ENCODE data around the gene PCDH15. TPM values are rescaled to one million over a fixed set of nuclear protein-coding genes. Genes with fewer than 3 reads are reported as not detected.

Gene PCDH15
- total RNA-seq, 1 donor from 2014 or later: not detected

- Histone ChIP-seq H3K4me2 (ENCODE audit: low read length) (no peak overlapping the region), H3K4me3 (ENCODE audit: insufficient read depth, low read depth, low read length) (no peak overlapping the region), H3K79me2 (ENCODE audit: insufficient read depth, low read length) (no peaks in the 10 kb centered on the region), H3K9ac (ENCODE audit: low read length) (no peak overlapping the region), H4K20me1 (ENCODE audit: insufficient read depth, low read length) (no peaks in the 10 kb centered on the region), H3K36me3 (ENCODE audit: insufficient read depth, low read length) (no peaks in the 10 kb centered on the region), H3K27ac (ENCODE audit: low read depth, low read length) (no peak overlapping the region), H3K9me3 (ENCODE audit: insufficient read depth, low read depth, low read length) (no peaks in the 10 kb centered on the region), H3K4me1 (ENCODE audit: insufficient read depth, low read length) (no peaks in the 10 kb centered on the region), H2AFZ (ENCODE audit: low read depth, low read length) (no peak overlapping the region), H3K27me3 (ENCODE audit: insufficient read depth, low read length) (no peaks in the 10 kb centered on the region)
- no peaks in the 10 kb centered on the region for H3K9me3 Mint-ChIP-seq (ENCODE audit: unreplicated experiment)
- no peak overlapping the region for H3K27ac Mint-ChIP-seq (ENCODE audit: unreplicated experiment)
- TF ChIP-seq EZH2 (IDR thresholded peaks at IDR 0.05; ENCODE audit: insufficient read depth, low read length) (no peak), CTCF (IDR thresholded peaks at IDR 0.05; ENCODE audit: insufficient read depth, low read depth, low read length) (no peak)
- no peak overlapping the region for H3K4me3 Mint-ChIP-seq (ENCODE audit: unreplicated experiment)
- FAIRE-seq (no peak), DNase-seq (ENCODE audit: low read depth) (no peak)
- no peaks in the 10 kb centered on the region for H3K36me3 Mint-ChIP-seq (ENCODE audit: low read depth, unreplicated experiment)
- H3K4me1 Mint-ChIP-seq (ENCODE audit: low read depth, unreplicated experiment): no peaks in the 10 kb centered on the region
- H3K27me3 Mint-ChIP-seq (ENCODE audit: low read depth, unreplicated experiment): no peaks in the 10 kb centered on the region
Measured at GRCh38 chr10:54742416-54742815, 58.6 kb downstream of the PCDH15 start.

- DNase-seq (ENCODE audit: low read depth): no peak
- no peak overlapping the region for H3K27ac ChIP-seq (ENCODE audit: low read depth, low read length)
- no peaks in the 10 kb centered on the region for H3K9me3 ChIP-seq (ENCODE audit: insufficient read depth, low read depth, low read length)
- TF ChIP-seq EZH2 (IDR thresholded peaks at IDR 0.05; ENCODE audit: insufficient read depth, low read length): no peak
- no peak for TF ChIP-seq CTCF (IDR thresholded peaks at IDR 0.05; ENCODE audit: insufficient read depth, low read depth, low read length)
- no peak overlapping the region for H3K9ac ChIP-seq (ENCODE audit: low read length)
- H3K4me1 ChIP-seq (ENCODE audit: insufficient read depth, low read length): no peaks in the 10 kb centered on the region
- H3K79me2 ChIP-seq (ENCODE audit: insufficient read depth, low read length): no peaks in the 10 kb centered on the region
- no peak overlapping the region for H2AFZ ChIP-seq (ENCODE audit: low read depth, low read length)
- no peaks in the 10 kb centered on the region for H4K20me1 ChIP-seq (ENCODE audit: insufficient read depth, low read length)
- no peak overlapping the region for H3K4me3 ChIP-seq (ENCODE audit: insufficient read depth, low read depth, low read length)
- no peaks in the 10 kb centered on the region for H3K9me3 Mint-ChIP-seq (ENCODE audit: unreplicated experiment)
- H3K27ac Mint-ChIP-seq (ENCODE audit: unreplicated experiment): no peak overlapping the region
- no peaks in the 10 kb centered on the region for H3K36me3 ChIP-seq (ENCODE audit: insufficient read depth, low read length)
- H3K36me3 Mint-ChIP-seq (ENCODE audit: low read depth, unreplicated experiment): no peaks in the 10 kb centered on the region
- no peaks in the 10 kb centered on the region for H3K27me3 Mint-ChIP-seq (ENCODE audit: low read depth, unreplicated experiment)
- no peak overlapping the region for H3K4me3 Mint-ChIP-seq (ENCODE audit: unreplicated experiment)
- no peaks in the 10 kb centered on the region for H3K4me1 Mint-ChIP-seq (ENCODE audit: low read depth, unreplicated experiment)
- no peak overlapping the region for H3K4me2 ChIP-seq (ENCODE audit: low read length)
- no peaks in the 10 kb centered on the region for H3K27me3 ChIP-seq (ENCODE audit: insufficient read depth, low read length)
- FAIRE-seq: no peak
Measured at GRCh38 chr10:54728511-54728910, 72.5 kb downstream of the PCDH15 start.

GRCh38 chr10:54722075-54722474 is 79.0 kb downstream of the PCDH15 start:
- TF ChIP-seq EZH2 (IDR thresholded peaks at IDR 0.05; ENCODE audit: insufficient read depth, low read length) (no peak), CTCF (IDR thresholded peaks at IDR 0.05; ENCODE audit: insufficient read depth, low read depth, low read length) (no peak)
- no peak for FAIRE-seq
- Mint-ChIP-seq H3K4me1 (ENCODE audit: low read depth, unreplicated experiment) (no peaks in the 10 kb centered on the region), H3K9me3 (ENCODE audit: unreplicated experiment) (no peaks in the 10 kb centered on the region), H3K36me3 (ENCODE audit: low read depth, unreplicated experiment) (no peaks in the 10 kb centered on the region), H3K27me3 (ENCODE audit: low read depth, unreplicated experiment) (no peaks in the 10 kb centered on the region), H3K4me3 (ENCODE audit: unreplicated experiment) (no peak overlapping the region), H3K27ac (ENCODE audit: unreplicated experiment) (no peak overlapping the region)
- no peak overlapping the region for H3K4me2 ChIP-seq (ENCODE audit: low read length)
- H3K9me3 ChIP-seq (ENCODE audit: insufficient read depth, low read depth, low read length): no peaks in the 10 kb centered on the region
- H3K27ac ChIP-seq (ENCODE audit: low read depth, low read length): no peak overlapping the region
- no peaks in the 10 kb centered on the region for H3K79me2 ChIP-seq (ENCODE audit: insufficient read depth, low read length)
- DNase-seq (ENCODE audit: low read depth): no peak
- no peak overlapping the region for H3K4me3 ChIP-seq (ENCODE audit: insufficient read depth, low read depth, low read length)
- no peaks in the 10 kb centered on the region for H3K4me1 ChIP-seq (ENCODE audit: insufficient read depth, low read length)
- H3K36me3 ChIP-seq (ENCODE audit: insufficient read depth, low read length): no peaks in the 10 kb centered on the region
- no peak overlapping the region for H2AFZ ChIP-seq (ENCODE audit: low read depth, low read length)
- H3K27me3 ChIP-seq (ENCODE audit: insufficient read depth, low read length): no peaks in the 10 kb centered on the region
- no peaks in the 10 kb centered on the region for H4K20me1 ChIP-seq (ENCODE audit: insufficient read depth, low read length)
- no peak overlapping the region for H3K9ac ChIP-seq (ENCODE audit: low read length)
